Liver (tissue), 2 donors: Measurements from ENCODE around the gene PCDHGB4.

Experiments used
- CTCF ChIP-seq: fragments of 150-350 bp; IDR thresholded peaks from 2 replicates; pipeline ENCODE4 v1.5.1; 2017; ENCODE audit warnings: improper control_type of control experiment, low read depth, low read length; ENCODE audit not compliant: missing input control
- REST ChIP-seq: IDR thresholded peaks from 2 replicates; pipeline ENCODE4 v1.6.1; 2016; ENCODE audit warnings: antibody characterized with exemption, mild to moderate bottlenecking
- donor health status: healthy.

- TF ChIP-seq CTCF (no peak), REST (no peak)
These were observed 5.1 kb downstream of the PCDHGB4 start, which contains the start of gene PCDHGA8 for GRCh38 chr5:141392429-141393198.
